Right lobe of liver (tissue), 4 donors: Measurements from ENCODE around the gene VPS8.

Source experiments
- CTCF ChIP-seq, 4 donors: fragments of 200-600 bp in 3 of 4; fragments of 450-650 bp in 1 of 4; IDR thresholded peaks; one replicate each; pipeline versions ENCODE4 v1.5.1 to v1.8.0; 2016 to 2022; ENCODE audit warnings: antibody characterized with exemption in 4 of 4, mild to moderate bottlenecking in 2 of 4
- POLR2A ChIP-seq: fragments of 450-650 bp; IDR thresholded peaks from one replicate; pipeline ENCODE4 v1.6.1; 2017; ENCODE audit warnings: antibody characterized with exemption, mild to moderate bottlenecking
- donor health status: DM: no; HTN: no; CAD: no.
- donor health status: DM: no; HTN: no; CAD: no.
- donor health status: DM: no; HTN: yes; CAD: no.

- no peak for TF ChIP-seq CTCF (IDR thresholded peaks at IDR 0.05)
- no peak for TF ChIP-seq POLR2A
Observed at GRCh38 chr3:184842433-184842832, 30.5 kb downstream of the VPS8 start.
